IPS DF 6.9 (cell line): ENCODE results near the gene STX4.

Source experiments
- DNase-seq: peaks from one replicate; pipeline ENCODE4 v3.0.0-alpha.2; 2013; ENCODE audit warnings: low read depth, low spot score
- H3K27ac ChIP-seq: one replicate; pipeline ENCODE4 v1.5.1; 2013; ENCODE audit warnings: low read length, control low read depth
- H3K27me3 ChIP-seq: 2 replicates; pipeline ENCODE4 v1.6.1; 2013; ENCODE audit warnings: mild to moderate bottlenecking, low read length; ENCODE audit not compliant: control insufficient read depth, insufficient read depth
- H3K36me3 ChIP-seq: 2 replicates; pipeline ENCODE4 v1.6.1; 2013; ENCODE audit warnings: low read length; ENCODE audit not compliant: control insufficient read depth, insufficient read depth
- H3K4me1 ChIP-seq: 2 replicates; pipeline ENCODE4 v1.6.1; 2013; ENCODE audit warnings: low read length; ENCODE audit not compliant: control insufficient read depth, insufficient read depth
- H3K4me3 ChIP-seq: 2 replicates; pipeline ENCODE4 v1.5.1; 2013; ENCODE audit warnings: mild to moderate bottlenecking, low read length
- H3K9me3 ChIP-seq: 2 replicates; pipeline ENCODE4 v1.6.1; 2013; ENCODE audit warnings: low read length, inconsistent platforms; ENCODE audit not compliant: control insufficient read depth, insufficient read depth
- WGBS: extraction: QIAGEN DNeasy Blood & Tissue Kit; methylation state at CpG from one replicate; pipeline ENCODE4 v1.1.7; 2013; ENCODE audit warnings: mixed read lengths, missing lambda C conversion rate; ENCODE audit not compliant: insufficient read length, insufficient coverage; 5-methylcytosine and 5-hydroxymethylcytosine counted together

The STX4 gene, protein sequence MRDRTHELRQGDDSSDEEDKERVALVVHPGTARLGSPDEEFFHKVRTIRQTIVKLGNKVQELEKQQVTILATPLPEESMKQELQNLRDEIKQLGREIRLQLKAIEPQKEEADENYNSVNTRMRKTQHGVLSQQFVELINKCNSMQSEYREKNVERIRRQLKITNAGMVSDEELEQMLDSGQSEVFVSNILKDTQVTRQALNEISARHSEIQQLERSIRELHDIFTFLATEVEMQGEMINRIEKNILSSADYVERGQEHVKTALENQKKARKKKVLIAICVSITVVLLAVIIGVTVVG

DNA sequence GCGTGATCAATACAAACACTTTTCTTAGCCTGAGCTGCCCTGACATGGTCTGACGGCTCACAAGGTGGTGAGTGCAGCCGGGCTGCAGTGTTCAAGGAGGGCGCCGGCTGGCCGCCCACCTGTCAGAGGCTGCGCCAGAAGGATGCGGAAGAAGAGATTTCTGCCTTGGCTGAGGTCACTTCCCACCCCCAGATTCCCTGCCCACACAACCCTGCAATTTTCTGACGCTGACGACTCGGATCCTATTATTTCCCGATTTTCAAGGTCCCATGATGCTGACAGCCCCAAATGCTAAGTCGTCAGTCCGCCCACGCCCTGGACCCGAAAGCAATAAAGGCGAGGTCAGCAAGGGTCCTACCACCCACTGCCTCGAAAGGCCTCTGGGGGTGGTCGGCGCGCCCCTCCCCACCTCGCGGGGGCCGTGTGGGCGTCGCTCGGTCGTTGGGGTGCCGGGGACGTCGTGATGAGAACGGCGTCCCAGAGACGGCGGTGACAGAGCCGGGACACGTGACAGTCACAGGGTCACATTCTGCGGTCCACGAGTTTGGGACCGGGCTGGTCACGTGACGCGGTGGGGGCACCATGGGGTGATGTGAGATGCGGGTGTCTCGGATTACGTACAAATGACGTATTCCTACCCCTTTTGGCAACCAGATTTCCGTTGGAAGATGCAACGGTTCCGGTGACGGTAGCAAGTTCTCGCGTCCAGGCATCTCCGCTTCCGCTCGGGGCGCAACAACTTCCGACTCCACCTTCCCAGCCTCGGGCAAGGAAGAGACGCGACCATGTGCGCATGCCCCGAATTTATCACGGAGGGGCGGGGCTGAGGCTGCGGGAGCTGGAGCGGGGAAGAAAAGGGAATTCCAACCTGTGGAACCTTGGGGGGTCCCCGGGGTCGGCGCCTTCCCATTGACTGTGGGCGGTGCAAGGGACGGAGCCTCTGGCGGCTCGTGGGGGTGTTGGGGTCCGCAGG lies at the start of gene STX4:
TSS of gene STX4 (plus strand) at position 823 of the 973 bp plus-strand sequence. CDS start 248 bp downstream, outside the sequence.
- no peaks in the 10 kb centered on the region for H3K27me3 ChIP-seq
- peak within 1 kb of the TSS; percentile 75 for H3K4me3 ChIP-seq
- WGBS, result no CpG with 5 or more reads among the region's 75 CpGs
- DNase-seq, result peak; percentile 99
- no peak within 1 kb of the TSS for H3K27ac ChIP-seq
- no peaks in the 10 kb centered on the region for H3K9me3 ChIP-seq
- peaks cover 3% of the 10 kb centered on the region; the same call in 1 of the 2 replicates for H3K4me1 ChIP-seq
- H3K36me3 ChIP-seq, result no peaks in the 10 kb centered on the region

DNA sequence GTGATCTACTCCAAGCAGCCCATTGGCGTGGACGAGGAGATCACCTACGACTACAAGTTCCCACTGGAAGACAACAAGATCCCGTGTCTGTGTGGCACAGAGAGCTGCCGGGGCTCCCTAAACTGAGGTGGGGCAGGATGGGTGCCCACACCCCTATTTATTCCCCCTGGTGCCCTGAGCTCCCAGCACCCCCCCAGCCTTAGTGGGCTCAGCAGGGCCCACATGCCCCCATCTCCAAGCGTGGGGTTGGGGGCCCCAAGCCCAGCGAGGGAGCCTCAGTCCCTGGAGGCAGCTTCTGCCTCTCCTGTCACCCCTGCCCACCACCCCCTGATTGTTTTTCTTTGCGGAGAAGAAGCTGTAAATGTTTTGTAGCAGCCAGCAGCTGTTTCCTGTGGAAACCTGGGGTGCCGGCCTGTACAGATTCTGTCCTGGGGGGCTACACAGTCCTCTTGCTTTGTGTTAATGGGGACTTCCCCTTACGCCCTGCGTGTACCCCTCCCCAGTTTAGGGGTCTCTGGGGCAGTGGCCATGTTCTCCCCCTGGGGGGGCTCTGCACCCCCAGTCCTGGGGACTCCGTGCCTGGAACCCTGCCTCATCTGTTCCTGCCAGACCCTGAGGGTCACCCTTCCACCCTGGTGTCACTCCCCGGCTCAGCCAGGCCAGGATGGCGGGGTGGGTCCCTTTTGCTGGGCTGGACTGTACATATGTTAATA lies 49.3 kb upstream of the STX4 start:
- WGBS, result no CpG with 5 or more reads among the region's 14 CpGs
- DNase-seq, result no peak
- Histone ChIP-seq H3K4me1 (peaks cover 2% of the 10 kb centered on the region; the same call in 1 of the 2 replicates), H3K9me3 (no peaks in the 10 kb centered on the region), H3K27me3 (no peaks in the 10 kb centered on the region), H3K27ac (no peak overlapping the region), H3K36me3 (peaks cover 24% of the 10 kb centered on the region), H3K4me3 (no peak overlapping the region)

DNA sequence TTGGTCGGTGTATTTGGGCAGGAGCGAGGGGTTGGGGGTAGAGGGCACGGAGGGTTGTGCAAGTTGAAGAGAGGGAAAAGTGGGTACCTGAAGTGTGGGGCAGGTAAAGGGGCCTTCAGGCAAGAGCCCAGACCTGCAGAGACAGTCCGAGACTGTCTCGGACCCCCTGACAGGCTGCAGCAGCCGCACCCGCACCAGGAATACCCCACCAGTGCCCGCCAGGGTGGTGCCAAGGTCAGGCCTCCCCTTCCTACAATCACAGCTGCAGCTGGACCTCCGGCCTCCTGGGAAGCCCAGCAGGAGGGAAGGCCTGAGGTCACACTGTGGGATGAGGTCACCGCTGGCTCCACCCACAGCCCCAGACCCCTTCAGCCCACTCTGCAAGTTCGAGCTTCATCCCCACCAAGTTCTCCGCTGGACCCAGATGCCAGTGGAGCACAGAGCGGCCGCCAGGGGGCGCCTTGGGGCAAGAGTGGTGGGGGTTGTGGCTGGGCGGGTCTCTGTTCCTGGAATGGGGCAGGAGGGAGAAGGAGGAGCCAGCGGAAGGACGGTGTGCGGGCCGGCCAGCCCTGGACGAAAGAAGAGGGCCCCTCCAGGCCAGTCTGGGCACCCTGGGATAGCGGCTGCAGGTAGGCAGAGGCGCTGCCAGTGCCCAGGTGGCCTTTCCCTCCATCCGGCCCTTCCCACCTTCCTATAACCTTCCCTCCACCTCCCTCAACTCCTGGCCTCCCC lies 48.5 kb upstream of the STX4 start, which contains the start of gene HSD3B7:
TSS of gene HSD3B7 (plus strand) at position 539 of the 732 bp plus-strand sequence. CDS start 452 bp downstream, outside the sequence.
- Histone ChIP-seq H3K36me3 (peaks cover 17% of the 10 kb centered on the region), H3K9me3 (no peaks in the 10 kb centered on the region), H3K4me1 (peaks cover 2% of the 10 kb centered on the region; the same call in 1 of the 2 replicates), H3K27ac (no peak within 1 kb of the TSS), H3K4me3 (no peak within 1 kb of the TSS; the same call in 1 of the 2 replicates), H3K27me3 (no peaks in the 10 kb centered on the region)
- peak; percentile 79 for DNase-seq
- no CpG with 5 or more reads among the region's 24 CpGs for WGBS

DNA sequence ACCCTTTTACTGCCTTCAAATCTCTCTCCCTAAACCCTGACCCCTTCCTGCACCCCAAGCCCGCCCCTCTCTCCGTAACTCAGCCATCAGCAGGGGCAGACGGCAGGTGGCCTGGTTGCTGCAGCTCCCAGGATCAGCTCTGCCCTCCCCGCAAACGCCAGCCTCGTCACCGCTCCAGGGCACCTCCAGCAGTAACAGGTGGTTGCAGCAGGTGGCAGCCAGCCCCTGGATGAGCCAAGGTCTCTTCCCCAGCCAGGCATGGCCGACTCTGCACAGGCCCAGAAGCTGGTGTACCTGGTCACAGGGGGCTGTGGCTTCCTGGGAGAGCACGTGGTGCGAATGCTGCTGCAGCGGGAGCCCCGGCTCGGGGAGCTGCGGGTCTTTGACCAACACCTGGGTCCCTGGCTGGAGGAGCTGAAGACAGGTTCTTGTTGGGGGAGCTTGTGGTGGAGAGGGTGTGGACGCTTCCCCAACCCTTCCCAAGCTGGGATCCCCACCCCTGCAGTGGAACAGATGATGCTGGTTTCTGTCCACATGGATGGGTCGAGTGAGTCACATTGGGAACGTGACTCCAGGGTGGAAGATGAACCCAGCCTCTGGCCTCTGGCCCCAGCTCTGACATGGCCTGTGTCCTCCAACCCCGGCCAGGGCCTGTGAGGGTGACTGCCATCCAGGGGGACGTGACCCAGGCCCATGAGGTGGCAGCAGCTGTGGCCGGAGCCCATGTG lies 47.8 kb upstream of the STX4 start:
- Histone ChIP-seq H3K4me1 (peaks cover 2% of the 10 kb centered on the region; the same call in 1 of the 2 replicates), H3K4me3 (no peak overlapping the region; the same call in 1 of the 2 replicates), H3K27ac (no peak overlapping the region), H3K9me3 (no peaks in the 10 kb centered on the region), H3K36me3 (peaks cover 12% of the 10 kb centered on the region), H3K27me3 (no peaks in the 10 kb centered on the region)
- DNase-seq, result no peak
- WGBS, result no CpG with 5 or more reads among the region's 20 CpGs

DNA sequence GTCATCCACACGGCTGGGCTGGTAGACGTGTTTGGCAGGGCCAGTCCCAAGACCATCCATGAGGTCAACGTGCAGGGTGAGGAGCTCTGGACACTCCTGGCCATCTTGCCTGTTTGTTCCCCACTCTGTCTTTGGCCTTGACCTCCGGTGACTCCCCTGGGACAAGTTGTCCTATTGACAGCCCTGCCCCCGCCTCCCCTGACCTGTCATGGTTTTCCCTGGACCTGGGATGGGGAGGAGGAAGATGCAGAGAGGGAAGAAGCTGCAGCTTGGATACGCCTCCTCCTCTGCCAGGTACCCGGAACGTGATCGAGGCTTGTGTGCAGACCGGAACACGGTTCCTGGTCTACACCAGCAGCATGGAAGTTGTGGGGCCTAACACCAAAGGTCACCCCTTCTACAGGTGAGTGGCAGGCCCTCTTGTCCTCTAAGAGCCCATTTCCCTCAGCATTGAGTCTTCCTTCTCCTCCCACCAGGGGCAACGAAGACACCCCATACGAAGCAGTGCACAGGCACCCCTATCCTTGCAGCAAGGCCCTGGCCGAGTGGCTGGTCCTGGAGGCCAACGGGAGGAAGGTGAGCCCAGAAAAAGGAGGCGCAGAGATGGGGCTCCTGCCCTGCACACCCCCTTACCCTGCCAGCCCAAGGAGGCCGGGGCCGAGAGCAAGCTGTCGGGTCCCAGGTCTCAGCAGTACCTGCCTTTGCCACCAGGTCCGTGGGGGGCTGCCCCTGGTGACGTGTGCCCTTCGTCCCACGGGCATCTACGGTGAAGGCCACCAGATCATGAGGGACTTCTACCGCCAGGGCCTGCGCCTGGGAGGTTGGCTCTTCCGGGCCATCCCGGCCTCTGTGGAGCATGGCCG lies 47.0 kb upstream of the STX4 start:
- Histone ChIP-seq H3K4me1 (peaks cover 2% of the 10 kb centered on the region; the same call in 1 of the 2 replicates), H3K9me3 (no peaks in the 10 kb centered on the region), H3K27ac (no peak overlapping the region), H3K27me3 (no peaks in the 10 kb centered on the region), H3K4me3 (no peak overlapping the region), H3K36me3 (peaks cover 7% of the 10 kb centered on the region)
- no peak for DNase-seq
- WGBS, result no CpG with 5 or more reads among the region's 29 CpGs

DNA sequence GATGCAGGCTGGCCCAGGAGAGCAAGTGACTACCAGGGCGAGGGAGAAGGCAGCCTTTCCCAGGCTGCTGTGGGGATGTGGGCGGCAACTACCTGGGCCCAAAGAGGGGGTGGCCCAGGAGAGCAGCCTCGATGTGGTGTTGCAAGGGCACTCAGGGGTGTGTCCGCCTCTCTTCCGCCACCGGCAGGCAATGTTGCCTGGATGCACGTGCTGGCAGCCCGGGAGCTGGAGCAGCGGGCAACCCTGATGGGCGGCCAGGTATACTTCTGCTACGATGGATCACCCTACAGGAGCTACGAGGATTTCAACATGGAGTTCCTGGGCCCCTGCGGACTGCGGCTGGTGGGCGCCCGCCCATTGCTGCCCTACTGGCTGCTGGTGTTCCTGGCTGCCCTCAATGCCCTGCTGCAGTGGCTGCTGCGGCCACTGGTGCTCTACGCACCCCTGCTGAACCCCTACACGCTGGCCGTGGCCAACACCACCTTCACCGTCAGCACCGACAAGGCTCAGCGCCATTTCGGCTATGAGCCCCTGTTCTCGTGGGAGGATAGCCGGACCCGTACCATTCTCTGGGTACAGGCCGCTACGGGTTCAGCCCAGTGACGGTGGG lies 45.7 kb upstream of the STX4 start:
- no peaks in the 10 kb centered on the region for H3K27me3 ChIP-seq
- H3K27ac ChIP-seq, result no peak overlapping the region
- no CpG with 5 or more reads among the region's 30 CpGs for WGBS
- no peaks in the 10 kb centered on the region for H3K9me3 ChIP-seq
- peaks cover 2% of the 10 kb centered on the region; the same call in 1 of the 2 replicates for H3K4me1 ChIP-seq
- peaks cover 4% of the 10 kb centered on the region for H3K36me3 ChIP-seq
- DNase-seq, result no peak
- H3K4me3 ChIP-seq, result no peak overlapping the region

DNA sequence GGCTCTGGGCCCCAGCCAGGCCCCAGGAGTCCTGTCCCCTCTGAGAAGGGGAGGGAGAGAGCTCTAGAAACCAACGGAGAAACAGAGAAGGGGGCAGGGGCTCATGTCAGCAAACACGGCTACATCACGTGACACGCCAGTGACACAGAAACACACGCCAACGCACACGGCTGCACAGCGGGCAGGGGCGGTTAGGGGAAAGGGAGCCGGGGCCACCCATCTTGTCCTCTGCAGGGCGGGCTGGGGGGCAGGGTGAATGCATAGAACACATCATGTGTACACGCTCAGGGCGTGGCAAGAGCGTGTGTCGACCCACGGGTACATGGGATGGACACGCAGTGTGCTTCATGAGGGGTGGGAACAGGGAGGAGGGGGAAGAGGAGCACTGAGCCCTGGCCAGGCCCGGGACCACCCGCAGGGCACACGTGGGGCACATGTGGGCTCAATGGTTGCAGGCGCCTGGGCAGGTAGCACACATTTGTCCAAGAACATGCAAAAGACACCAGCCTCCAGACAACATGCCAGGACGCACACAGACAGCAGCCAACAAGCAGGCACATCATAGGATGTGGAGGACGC lies 43.8 kb upstream of the STX4 start:
- peaks cover 2% of the 10 kb centered on the region; the same call in 1 of the 2 replicates for H3K4me1 ChIP-seq
- DNase-seq, result no peak
- no peak overlapping the region for H3K27ac ChIP-seq
- H3K4me3 ChIP-seq, result no peak overlapping the region
- H3K9me3 ChIP-seq, result no peaks in the 10 kb centered on the region
- H3K36me3 ChIP-seq, result no peaks in the 10 kb centered on the region
- H3K27me3 ChIP-seq, result no peaks in the 10 kb centered on the region
- WGBS, result no CpG with 5 or more reads among the region's 23 CpGs

DNA sequence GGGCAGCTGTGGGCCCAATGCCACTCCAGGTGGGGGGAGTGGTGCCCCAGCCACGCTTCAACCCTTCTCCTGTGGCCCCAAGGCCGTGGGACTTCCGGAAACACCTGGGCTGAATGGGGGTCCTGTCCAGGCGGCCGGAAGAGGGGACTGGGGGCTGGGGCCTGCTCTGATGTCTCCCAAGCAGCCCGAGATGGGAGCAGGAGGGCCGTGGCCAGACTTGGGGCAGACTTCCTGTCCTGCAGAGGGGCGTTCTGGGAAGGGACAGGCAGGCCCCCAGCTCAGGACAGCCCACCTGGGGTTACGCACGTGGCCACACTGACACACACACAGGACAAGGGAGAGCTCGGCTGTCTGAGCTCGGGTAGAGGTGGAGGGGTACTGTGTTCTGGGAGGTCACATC lies 43.3 kb upstream of the STX4 start:
- no CpG with 5 or more reads among the region's 12 CpGs for WGBS

More for the DNA sequence above, 43.3 kb upstream of the STX4 start:
- no peak for DNase-seq
- Histone ChIP-seq H3K27me3 (no peaks in the 10 kb centered on the region), H3K27ac (no peak overlapping the region), H3K36me3 (no peaks in the 10 kb centered on the region), H3K4me1 (no peaks in the 10 kb centered on the region), H3K9me3 (no peaks in the 10 kb centered on the region), H3K4me3 (no peak overlapping the region)
